ENCODE data around the gene RPH3AL. TPM values are rescaled to one million over a fixed set of nuclear protein-coding genes. Genes with fewer than 3 reads are reported as not detected.
"Not testable (repeated sequence)": the region's sequence is repeated elsewhere in the genome, so short reads cannot be mapped to it uniquely, and the experiment has no call there.

Gene RPH3AL
- total RNA-seq, 1 donor from 2014 or later: 40.5 TPM

DNA sequence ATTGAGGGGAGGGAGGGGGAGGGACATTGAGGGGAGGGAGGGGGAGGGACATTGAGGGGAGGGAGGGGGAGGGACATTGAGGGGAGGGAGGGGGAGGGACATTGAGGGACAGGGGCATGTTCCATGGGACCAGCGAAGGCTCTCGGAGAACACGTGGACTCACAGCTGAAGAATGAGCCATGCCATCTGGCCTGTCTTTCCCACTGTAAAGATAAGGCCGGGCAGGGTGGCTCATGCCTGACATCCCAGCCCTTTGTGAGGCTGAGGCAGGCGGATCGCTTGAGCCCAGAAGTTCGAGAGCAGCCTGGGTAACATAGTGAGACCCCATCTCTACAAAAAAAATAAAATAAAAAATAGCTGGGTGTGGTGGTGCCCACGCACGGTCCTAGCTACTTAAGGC is 32.5 kb downstream of the RPH3AL start:
- DNase-seq (ENCODE audit: low read depth): no peak

DNA sequence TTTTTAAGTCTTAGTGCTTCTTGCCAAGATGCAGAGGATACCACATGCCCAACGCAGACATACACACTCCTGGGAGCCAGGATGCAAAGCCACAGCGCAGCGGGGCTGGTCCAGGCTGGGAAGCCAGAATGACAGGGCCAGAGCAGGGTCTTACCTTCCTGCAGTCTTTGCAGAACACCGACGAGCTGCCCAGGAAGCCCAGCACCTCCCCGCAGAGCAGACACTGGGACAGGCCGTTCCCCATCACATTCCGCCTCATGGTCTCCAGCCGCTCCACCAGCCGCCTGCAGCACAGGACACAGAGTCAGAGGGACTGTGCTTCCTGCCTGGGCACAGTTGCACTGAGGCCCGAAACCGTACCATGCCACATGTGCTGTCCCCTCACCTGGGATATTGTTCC is 33.3 kb downstream of the RPH3AL start:
- DNase-seq (ENCODE audit: low read depth): no peak

GRCh38 chr17:317070-317469 is 35.5 kb downstream of the RPH3AL start:
- not testable (repeated sequence) for DNase-seq (ENCODE audit: low read depth)

GRCh38 chr17:315399-315798 is 37.2 kb downstream of the RPH3AL start:
- DNase-seq (ENCODE audit: low read depth): not testable (repeated sequence)

DNA sequence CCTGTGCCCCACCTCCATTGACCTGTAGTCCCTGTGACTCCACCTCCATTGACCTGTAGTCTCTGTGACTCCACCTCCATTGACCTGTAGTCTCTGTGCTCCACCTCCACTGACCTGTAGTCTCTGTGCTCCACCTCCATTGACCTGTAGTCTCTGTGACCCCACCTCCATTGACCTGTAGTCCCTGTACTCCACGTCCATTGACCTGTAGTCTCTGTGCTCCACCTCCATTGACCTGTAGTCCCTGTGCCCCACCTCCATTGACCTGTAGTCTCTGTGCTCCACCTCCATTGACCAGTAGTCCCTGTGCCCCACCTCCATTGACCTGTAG is 38.0 kb downstream of the RPH3AL start:
- not testable (repeated sequence) for DNase-seq (ENCODE audit: low read depth)

GRCh38 chr17:313911-314613 is 38.5 kb downstream of the RPH3AL start:
- no peak for DNase-seq (ENCODE audit: low read depth)

GRCh38 chr17:313231-313630 is 39.4 kb downstream of the RPH3AL start:
- no peak for DNase-seq (ENCODE audit: low read depth)

DNA sequence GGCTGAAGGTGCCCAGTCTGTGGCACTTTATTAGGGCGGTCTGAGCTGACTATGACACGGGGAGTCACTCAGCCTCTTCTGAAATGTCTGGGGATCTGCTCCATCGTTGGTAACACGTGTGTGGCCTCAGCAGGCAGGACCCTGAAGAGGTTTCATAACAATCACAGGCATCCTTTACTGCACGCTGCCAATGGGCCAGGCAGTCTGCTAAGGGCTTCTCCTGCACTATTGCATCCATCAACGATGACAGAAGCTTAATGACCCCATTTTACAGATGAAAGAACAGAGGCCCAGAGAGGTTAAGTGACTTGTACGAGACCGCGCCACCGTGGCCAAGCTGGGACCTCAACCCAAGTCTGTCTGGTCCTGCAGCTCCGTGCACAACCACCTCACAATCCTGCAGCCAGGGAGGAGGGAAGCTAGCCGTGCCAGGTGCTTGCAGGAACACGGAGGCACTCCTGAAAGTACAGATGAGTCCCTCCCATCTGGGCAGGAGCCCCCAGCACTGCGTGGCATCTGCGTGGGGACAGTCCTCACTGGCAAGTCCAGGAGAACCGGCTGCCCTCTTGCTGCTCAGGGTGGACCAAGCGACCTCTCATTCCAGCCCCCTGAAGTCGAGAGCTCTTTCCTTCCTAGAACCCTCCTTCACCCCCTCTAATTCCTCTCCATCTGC is 40.0 kb downstream of the RPH3AL start:
- no peak for DNase-seq (ENCODE audit: low read depth)

DNA sequence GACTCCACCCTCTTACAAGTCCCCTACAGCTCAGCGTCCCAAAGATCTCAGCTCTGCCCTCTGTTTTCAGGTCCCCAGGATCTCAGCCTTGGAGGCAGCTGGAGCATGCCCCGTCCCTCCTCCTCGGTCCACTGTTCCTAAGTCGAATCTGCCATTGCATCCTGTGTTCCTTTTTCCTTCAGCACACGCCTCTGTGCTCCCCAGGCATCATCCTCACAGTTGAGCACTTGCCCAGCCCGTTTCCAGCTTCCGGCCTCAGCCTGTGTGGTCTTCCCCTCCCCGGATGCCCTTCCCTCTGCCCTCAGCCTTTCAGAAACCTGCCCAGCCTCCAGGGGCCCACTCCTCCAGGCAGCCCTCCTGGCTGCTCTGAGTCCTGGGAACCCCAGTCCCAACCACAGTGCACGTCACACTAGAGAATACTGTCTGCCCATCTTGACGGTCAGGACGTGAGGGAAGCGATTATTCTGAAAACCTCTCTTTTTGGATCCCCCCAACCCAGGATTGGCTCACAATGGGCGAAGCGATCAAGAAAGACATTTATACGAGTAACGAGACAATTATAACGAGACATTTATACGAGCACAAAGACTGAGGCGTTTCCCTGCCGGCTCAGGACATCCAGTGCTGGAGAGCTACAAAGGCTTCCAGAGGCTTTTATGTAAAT is 41.4 kb downstream of the RPH3AL start:
- DNase-seq (ENCODE audit: low read depth): no peak

DNA sequence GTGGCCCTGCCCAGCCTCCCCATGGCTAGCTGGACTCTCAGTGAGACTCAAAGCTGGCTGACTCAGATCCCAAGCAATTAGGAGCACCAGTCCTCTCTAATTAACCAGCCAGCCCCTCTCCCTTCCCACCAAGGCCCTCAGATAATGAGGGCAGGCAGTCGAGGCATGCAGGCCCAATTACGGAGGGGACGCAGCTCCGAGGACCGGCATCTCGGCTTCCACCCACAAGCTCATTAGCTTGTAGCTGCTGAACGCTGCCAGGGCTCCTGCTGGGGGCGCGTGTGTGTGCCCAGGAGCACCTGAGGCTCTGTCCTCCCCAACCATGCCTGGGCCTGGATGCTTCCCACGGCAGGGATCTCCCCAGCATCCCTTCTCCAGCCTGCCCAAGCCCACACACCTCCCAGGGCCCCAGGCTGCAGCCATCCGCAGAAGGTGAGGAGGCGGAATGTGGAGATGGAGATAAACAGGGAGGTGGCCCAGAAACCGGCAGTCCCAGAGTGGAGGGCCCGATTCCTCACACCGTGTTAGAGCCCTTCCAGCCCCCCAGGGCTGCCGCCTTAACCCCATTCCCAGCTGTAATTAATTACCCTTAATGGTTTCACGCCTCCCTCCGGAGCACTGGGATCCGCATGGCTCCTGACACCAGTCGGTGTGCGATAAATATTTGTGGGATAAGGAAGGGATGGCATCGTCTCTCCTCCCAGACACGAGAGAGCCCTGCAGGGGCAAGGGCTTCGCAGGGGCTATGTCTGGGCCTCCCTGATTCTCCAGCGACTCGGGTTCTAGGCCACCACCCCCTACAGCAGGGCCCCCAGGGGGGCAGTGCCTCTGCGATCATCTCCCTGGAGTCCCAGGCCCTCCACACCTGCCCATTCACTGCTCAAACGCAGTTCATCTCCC is 42.2 kb downstream of the RPH3AL start:
- DNase-seq (ENCODE audit: low read depth): no peak

DNA sequence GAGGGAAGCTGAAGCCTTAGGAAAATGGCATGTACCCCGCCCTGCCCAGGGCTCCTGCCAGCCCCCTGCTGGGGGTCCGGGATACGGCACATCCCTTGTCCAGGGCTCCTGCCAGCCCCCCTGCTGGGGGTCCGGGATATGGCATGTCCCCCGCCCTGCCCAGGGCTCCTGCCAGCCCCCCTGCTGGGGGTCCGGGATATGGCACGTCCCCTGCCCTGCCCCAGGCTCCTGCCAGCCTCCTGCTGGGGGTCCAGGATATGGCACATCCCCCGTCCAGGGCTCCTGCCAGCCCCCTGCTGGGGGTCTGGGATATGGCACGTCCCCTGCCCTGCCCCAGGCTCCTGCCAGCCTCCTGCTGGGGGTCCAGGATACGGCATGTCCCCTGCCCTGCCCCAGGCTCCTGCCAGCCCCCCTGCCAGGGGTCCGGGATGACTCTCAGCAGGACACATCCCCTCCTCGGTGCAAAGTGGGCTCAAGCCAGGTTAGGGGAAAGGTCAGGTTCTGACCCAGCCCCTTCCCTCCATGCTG is 43.2 kb downstream of the RPH3AL start:
- DNase-seq (ENCODE audit: low read depth): no peak

DNA sequence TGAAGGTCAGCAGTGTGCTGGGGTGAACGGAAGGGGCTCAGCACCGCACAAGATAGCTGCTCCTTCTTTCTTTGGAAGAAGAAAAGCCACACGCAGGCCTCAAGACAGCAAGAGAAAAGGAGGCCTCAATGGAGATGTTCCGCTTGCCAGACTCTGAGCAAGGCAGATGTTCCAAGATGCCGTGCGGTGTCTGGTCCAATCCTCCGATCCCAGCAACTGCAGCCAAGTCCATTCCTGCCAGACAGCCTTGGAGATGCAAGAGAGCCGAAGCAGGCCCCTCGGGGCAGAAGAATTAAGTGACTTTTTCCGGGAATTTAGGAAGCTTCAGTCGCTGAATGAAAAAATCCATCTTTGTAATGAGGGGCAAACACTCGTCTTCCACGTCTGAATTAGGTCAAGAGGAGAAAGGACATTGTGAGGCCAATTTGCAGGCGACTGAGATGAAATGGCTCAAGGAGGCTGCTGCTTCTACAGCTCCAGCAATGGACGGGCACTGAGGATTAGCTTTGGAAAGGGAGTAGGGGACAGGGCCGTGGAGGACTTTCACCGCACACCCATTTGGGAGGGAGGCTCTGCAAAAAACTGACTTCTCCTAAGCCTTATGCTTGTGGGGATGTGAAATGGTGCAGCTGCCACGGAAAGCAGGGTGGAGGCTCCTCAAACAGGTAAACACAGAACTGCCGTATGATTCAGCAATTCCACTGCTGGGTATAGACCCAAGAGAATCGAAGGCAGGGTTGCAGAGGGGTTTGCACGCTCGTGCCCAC is 44.7 kb downstream of the RPH3AL start:
- DNase-seq (ENCODE audit: low read depth): no peak

- DNase-seq (ENCODE audit: low read depth): no peak
Observed at GRCh38 chr17:307295-307691, 45.3 kb downstream of the RPH3AL start.

- DNase-seq (ENCODE audit: low read depth): no peak
Observed at GRCh38 chr17:306536-307294, 45.9 kb downstream of the RPH3AL start.

DNA sequence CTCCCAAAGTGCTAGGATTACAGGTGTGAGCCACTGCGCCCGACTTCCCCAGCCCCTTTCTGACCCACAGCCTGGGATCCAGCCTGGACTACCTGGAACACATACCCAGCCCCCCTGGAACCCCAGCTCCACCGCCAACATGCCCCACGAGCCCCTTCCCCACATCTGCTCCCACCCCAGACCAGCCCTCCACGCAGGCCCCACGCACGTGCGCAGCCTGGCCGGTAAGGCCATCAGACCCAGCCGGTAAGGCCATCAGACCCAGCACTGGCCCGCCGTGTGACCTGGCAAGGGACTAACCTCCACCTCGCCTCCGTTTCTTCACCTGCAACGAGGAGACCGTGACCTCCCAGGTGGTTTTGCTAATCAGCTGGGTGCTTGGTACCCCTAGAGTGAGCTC is 46.5 kb downstream of the RPH3AL start:
- DNase-seq (ENCODE audit: low read depth): no peak

GRCh38 chr17:305090-305976 is 47.3 kb downstream of the RPH3AL start:
- peak; percentile 79 for DNase-seq (ENCODE audit: low read depth)

DNA sequence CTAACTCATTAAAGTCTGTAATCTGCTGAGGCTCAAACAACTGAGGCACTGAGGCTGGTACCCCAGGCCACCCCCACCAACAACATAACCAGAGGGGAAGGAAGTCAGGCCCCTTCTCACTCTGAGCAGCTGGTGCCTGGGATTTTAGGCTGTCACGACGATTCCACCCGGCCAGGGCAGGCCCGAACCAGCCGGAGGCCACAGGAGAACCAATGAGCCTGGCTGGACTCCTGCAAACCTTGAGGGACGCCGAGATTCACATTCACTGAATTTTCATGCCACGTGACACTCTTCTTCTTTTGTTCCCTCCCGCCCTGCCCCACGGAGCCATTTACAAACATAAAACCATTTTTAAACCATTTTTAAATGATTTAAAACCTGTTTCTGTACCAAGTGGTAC is 48.1 kb downstream of the RPH3AL start:
- DNase-seq (ENCODE audit: low read depth): peak; percentile 64

DNA sequence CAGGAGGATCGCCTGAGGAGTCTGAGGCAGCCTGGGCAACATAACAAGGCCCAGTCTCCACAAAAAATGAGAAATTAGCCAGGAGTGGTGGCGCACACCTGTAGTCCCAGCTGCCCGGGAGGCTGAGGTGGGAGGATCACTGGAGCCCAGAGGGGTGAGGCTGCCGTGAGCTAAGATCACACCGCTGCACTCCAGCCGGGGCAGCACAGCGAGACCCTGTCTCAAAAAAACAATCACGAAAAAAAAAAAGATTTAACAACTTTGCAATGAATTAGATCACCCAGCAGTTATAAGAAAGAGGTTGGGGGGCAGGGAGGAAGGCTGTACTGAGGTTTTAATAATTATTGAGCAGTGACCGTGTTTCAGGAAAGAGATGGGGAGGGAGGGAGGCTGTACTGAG is 49.4 kb downstream of the RPH3AL start:
- peak; percentile 50 for DNase-seq (ENCODE audit: low read depth)

DNA sequence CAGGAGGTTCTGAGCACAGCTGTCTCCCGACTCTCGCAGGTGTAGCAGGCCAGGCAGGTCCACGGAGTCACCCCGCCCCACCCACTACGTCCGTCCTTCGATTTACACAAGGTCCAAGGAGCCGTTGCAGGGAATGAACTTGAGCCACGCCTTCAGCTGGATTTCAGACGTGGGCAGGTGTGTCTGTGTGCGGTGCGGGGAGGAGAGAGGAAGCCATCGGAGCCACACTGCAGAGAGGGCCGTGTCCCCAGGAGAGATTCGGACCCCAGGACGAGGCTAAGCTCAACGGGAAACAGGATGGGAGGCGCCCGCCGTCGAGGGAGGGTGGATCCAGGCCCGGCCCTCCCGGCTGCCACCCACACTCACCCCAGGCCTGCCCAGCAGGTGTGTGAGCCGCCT is 50.3 kb downstream of the RPH3AL start:
- no peak for DNase-seq (ENCODE audit: low read depth)
